GM23338 (cell line): ENCODE measurements around the gene MAP4K3. TPM values are rescaled to one million over a fixed set of nuclear protein-coding genes. Genes with fewer than 3 reads are reported as not detected.

Experiments used
- ATAC-seq: fragments of 200-7000 bp; cut with Tn5 transposase; 3 replicates; pipeline ENCODE4 v1.9.1; 2020
- DNase-seq: peaks from one replicate; pipeline ENCODE4 v3.0.0-alpha.2; 2015; ENCODE audit warnings: low spot score
- H2AFZ ChIP-seq: fragments of 200-600 bp; sonication (generic); 2 replicates; pipeline ENCODE4 v1.8.0; 2016; ENCODE audit warnings: antibody characterized with exemption, mild to moderate bottlenecking, moderate library complexity
- H3F3A ChIP-seq: fragments of 200-600 bp; sonication (generic); replicated peaks from 2 replicates; pipeline ENCODE4 v1.8.0; 2017; ENCODE audit warnings: antibody characterized with exemption, mixed run types, low read depth
- H3K27ac ChIP-seq: fragments of 200-600 bp; sonication (generic); 2 replicates; pipeline ENCODE4 v1.6.1; 2016; ENCODE audit warnings: low read depth
- H3K27me3 ChIP-seq: fragments of 200-600 bp; sonication (generic); 2 replicates; pipeline ENCODE4 v1.8.0; 2016; ENCODE audit warnings: mild to moderate bottlenecking, mixed run types, moderate library complexity; ENCODE audit not compliant: insufficient read depth
- H3K36me3 ChIP-seq: fragments of 200-600 bp; sonication (generic); 2 replicates; pipeline ENCODE4 v1.8.0; 2016; ENCODE audit warnings: mild to moderate bottlenecking; ENCODE audit not compliant: insufficient read depth
- H3K4me1 ChIP-seq: fragments of 200-600 bp; sonication (generic); 2 replicates; pipeline ENCODE4 v1.8.0; 2016; ENCODE audit warnings: mild to moderate bottlenecking, moderate library complexity; ENCODE audit not compliant: insufficient read depth
- H3K4me2 ChIP-seq: fragments of 200-600 bp; sonication (generic); 2 replicates; pipeline ENCODE4 v1.7.1; 2017; ENCODE audit warnings: mixed run types
- H3K4me3 ChIP-seq: fragments of 200-600 bp; sonication (generic); 2 replicates; pipeline ENCODE4 v1.6.1; 2016; ENCODE audit warnings: mixed run types
- H3K79me2 ChIP-seq: fragments of 200-600 bp; sonication (generic); replicated peaks from 2 replicates; pipeline ENCODE4 v1.8.0; 2017; ENCODE audit warnings: mild to moderate bottlenecking; ENCODE audit not compliant: insufficient read depth
- H3K9me2 ChIP-seq: fragments of 200-600 bp; sonication (generic); 2 replicates; pipeline ENCODE4 v1.8.0; 2017; ENCODE audit not compliant: insufficient read depth
- H4K20me1 ChIP-seq: fragments of 200-600 bp; sonication (generic); replicated peaks from 2 replicates; pipeline ENCODE4 v1.8.0; 2017; ENCODE audit warnings: mild to moderate bottlenecking; ENCODE audit not compliant: insufficient read depth
- H3K27ac Mint-ChIP-seq: 2 replicates; pipeline ENCODE4 v1.8.0; 2020; ENCODE audit warnings: inconsistent platforms, mild to moderate bottlenecking, moderate library complexity, mixed read lengths
- H3K27me3 Mint-ChIP-seq: 3 replicates; pipeline ENCODE4 v1.8.0; 2022; ENCODE audit warnings: low read depth, mild to moderate bottlenecking, moderate library complexity, mixed read lengths, inconsistent platforms; ENCODE audit not compliant: insufficient read depth, poor library complexity
- H3K36me3 Mint-ChIP-seq: 3 replicates; pipeline ENCODE4 v1.8.0; 2021; ENCODE audit warnings: low read depth, mild to moderate bottlenecking, inconsistent platforms, moderate library complexity, mixed read lengths
- H3K4me1 Mint-ChIP-seq: 3 replicates; pipeline ENCODE4 v1.8.0; 2020; ENCODE audit warnings: mild to moderate bottlenecking, inconsistent platforms, mixed read lengths
- H3K4me3 Mint-ChIP-seq: 3 replicates; pipeline ENCODE4 v1.8.0; 2021; ENCODE audit warnings: moderate library complexity, mild to moderate bottlenecking, inconsistent platforms, mixed read lengths
- H3K9me3 Mint-ChIP-seq: 3 replicates; pipeline ENCODE4 v1.8.0; 2020; ENCODE audit warnings: moderate library complexity, mild to moderate bottlenecking, inconsistent platforms, mixed read lengths
- CREB1 ChIP-seq: fragments of 250-450 bp; sonication (Bioruptor Pico); IDR thresholded peaks from 2 replicates; pipeline ENCODE4 v1.5.0; 2020; ENCODE audit warnings: low read depth, mild to moderate bottlenecking, moderate library complexity
- JUNB ChIP-seq: IDR thresholded peaks from one replicate; pipeline ENCODE4 v1.6.1; 2016; ENCODE audit warnings: antibody characterized with exemption; ENCODE audit not compliant: unreplicated experiment
- NANOG ChIP-seq: IDR thresholded peaks from 2 replicates; pipeline ENCODE4 v1.6.1; 2016; ENCODE audit warnings: antibody characterized with exemption, borderline replicate concordance
- STAT1 ChIP-seq: IDR thresholded peaks from one replicate; pipeline ENCODE4 v1.6.1; 2016; ENCODE audit warnings: antibody characterized with exemption; ENCODE audit not compliant: unreplicated experiment
- ZNF114 ChIP-seq: fragments of 250-450 bp; sonication (Bioruptor Pico); IDR thresholded peaks from 2 replicates; pipeline ENCODE4 v1.5.0; 2020; ENCODE audit warnings: mild to moderate bottlenecking, moderate library complexity
- polyA plus RNA-seq: library from polyadenylated mRNA; unstranded; fragments of >200 nt; fragmentation: Nextera tagmentation; extraction: Ambion mirVana; gene quantifications from 2 replicates; pipeline ENCODE4 v1.2.1, GENCODE V29; 2016
- total RNA-seq: library from RNA; depleted of rRNA; stranded (reverse); fragments of >200 nt; shearing (Covaris generic); gene quantifications from 2 replicates; pipeline ENCODE4 v1.2.3, GENCODE V29; 2014
- TF ChIP-seq, protein P1 (sequence below): fragments of 250-450 bp; sonication (Bioruptor Pico); IDR thresholded peaks from 2 replicates; pipeline ENCODE4 v1.5.0; 2020; ENCODE audit warnings: mild to moderate bottlenecking, moderate library complexity
- TF ChIP-seq, protein P2 (sequence below), 2 experiments: fragments of 200-600 bp in 1 of 2; sonication (generic) in 1 of 2; conservative IDR thresholded peaks; 2 replicates each; pipeline versions ENCODE4 v1.5.1 to v1.6.1; 2016 to 2017; ENCODE audit warnings: antibody characterized with exemption in 2 of 2, low read depth in 2 of 2, mild to moderate bottlenecking in 2 of 2, moderate library complexity in 1 of 2
- TF ChIP-seq, protein P3 (sequence below): IDR thresholded peaks from 2 replicates; pipeline ENCODE4 v1.6.1; 2016; ENCODE audit warnings: antibody characterized with exemption
- TF ChIP-seq, protein P4 (sequence below): IDR thresholded peaks from one replicate; pipeline ENCODE4 v1.6.1; 2018; ENCODE audit warnings: antibody characterized with exemption; ENCODE audit not compliant: unreplicated experiment

MAP4K3 gene
- total and polyA plus RNA-seq, 2 experiments from 2014 or later: 33.0 to 90.7 TPM

DNA sequence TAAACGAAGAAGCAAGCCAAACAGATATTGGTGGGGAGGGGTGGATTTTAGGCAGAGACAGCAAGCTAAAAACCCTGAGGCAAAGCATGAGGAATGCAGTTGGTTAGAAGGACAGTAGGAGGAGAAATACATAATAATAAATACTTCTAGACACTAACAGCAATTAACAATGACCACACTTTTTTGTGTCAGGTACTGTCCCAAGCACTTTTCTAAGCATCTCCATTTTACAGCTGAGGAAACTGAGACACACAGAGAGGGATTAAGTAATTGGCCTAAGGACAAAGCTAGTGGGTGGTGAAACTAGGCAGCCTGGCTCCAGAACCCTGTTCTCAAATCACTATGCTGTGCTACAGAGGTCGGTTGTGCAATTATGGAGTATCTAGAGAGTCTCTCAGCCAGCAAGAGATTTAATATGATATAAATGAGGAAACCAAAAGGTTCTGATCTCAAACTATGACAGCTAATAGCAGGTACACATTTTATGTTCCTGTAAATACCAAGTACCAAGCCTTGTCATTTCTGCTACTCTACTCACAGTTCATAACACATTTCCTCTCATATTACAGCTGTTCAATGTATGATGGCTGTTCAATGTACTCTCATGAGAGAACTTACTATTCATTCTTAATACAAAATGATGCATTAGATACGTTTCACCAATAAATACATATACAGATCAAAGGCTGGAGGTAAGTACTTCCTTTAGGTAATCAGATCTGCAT lies 5.3 kb downstream of the MAP4K3 start:
- Histone ChIP-seq H2AFZ (no peak overlapping the region), H3K4me1 (peaks cover 80% of the 10 kb centered on the region), H3K36me3 (no peaks in the 10 kb centered on the region), H3K27me3 (no peaks in the 10 kb centered on the region), H3F3A (no peaks in the 10 kb centered on the region; the same call in 1 of the 2 replicates), H3K27ac (no peak overlapping the region), H4K20me1 (peaks cover 47% of the 10 kb centered on the region), H3K4me2 (peak overlapping the region; percentile 94), H3K4me3 (peak overlapping the region; percentile 15; the same call in 1 of the 2 replicates), H3K9me2 (no peaks in the 10 kb centered on the region), H3K79me2 (peaks cover 100% of the 10 kb centered on the region)
- Mint-ChIP-seq H3K27ac (no peak overlapping the region), H3K4me3 (peak overlapping the region; percentile 40; the same call in 2 of the 3 replicates), H3K9me3 (no peaks in the 10 kb centered on the region), H3K27me3 (peaks cover 1% of the 10 kb centered on the region), H3K36me3 (peaks cover 3% of the 10 kb centered on the region; the same call in 1 of the 3 replicates), H3K4me1 (peaks cover 75% of the 10 kb centered on the region)
- TF ChIP-seq JUNB: no peak
- TF ChIP-seq ZNF114: no peak
- TF ChIP-seq NANOG: no peak
- TF ChIP-seq, protein P1, sequence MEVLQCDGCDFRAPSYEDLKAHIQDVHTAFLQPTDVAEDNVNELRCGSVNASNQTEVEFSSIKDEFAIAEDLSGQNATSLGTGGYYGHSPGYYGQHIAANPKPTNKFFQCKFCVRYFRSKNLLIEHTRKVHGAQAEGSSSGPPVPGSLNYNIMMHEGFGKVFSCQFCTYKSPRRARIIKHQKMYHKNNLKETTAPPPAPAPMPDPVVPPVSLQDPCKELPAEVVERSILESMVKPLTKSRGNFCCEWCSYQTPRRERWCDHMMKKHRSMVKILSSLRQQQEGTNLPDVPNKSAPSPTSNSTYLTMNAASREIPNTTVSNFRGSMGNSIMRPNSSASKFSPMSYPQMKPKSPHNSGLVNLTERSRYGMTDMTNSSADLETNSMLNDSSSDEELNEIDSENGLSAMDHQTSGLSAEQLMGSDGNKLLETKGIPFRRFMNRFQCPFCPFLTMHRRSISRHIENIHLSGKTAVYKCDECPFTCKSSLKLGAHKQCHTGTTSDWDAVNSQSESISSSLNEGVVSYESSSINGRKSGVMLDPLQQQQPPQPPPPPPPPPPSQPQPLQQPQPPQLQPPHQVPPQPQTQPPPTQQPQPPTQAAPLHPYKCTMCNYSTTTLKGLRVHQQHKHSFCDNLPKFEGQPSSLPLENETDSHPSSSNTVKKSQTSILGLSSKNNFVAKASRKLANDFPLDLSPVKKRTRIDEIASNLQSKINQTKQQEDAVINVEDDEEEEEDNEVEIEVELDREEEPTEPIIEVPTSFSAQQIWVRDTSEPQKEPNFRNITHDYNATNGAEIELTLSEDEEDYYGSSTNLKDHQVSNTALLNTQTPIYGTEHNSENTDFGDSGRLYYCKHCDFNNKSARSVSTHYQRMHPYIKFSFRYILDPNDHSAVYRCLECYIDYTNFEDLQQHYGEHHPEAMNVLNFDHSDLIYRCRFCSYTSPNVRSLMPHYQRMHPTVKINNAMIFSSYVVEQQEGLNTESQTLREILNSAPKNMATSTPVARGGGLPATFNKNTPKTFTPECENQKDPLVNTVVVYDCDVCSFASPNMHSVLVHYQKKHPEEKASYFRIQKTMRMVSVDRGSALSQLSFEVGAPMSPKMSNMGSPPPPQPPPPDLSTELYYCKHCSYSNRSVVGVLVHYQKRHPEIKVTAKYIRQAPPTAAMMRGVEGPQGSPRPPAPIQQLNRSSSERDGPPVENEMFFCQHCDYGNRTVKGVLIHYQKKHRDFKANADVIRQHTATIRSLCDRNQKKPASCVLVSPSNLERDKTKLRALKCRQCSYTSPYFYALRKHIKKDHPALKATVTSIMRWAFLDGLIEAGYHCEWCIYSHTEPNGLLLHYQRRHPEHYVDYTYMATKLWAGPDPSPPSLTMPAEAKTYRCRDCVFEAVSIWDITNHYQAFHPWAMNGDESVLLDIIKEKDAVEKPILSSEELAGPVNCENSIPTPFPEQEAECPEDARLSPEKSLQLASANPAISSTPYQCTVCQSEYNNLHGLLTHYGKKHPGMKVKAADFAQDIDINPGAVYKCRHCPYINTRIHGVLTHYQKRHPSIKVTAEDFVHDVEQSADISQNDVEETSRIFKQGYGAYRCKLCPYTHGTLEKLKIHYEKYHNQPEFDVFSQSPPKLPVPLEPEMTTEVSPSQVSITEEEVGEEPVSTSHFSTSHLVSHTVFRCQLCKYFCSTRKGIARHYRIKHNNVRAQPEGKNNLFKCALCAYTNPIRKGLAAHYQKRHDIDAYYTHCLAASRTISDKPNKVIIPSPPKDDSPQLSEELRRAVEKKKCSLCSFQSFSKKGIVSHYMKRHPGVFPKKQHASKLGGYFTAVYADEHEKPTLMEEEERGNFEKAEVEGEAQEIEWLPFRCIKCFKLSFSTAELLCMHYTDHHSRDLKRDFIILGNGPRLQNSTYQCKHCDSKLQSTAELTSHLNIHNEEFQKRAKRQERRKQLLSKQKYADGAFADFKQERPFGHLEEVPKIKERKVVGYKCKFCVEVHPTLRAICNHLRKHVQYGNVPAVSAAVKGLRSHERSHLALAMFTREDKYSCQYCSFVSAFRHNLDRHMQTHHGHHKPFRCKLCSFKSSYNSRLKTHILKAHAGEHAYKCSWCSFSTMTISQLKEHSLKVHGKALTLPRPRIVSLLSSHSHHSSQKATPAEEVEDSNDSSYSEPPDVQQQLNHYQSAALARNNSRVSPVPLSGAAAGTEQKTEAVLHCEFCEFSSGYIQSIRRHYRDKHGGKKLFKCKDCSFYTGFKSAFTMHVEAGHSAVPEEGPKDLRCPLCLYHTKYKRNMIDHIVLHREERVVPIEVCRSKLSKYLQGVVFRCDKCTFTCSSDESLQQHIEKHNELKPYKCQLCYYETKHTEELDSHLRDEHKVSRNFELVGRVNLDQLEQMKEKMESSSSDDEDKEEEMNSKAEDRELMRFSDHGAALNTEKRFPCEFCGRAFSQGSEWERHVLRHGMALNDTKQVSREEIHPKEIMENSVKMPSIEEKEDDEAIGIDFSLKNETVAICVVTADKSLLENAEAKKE (CRISPR knock-in tag): no peak
- TF ChIP-seq, protein P2, sequence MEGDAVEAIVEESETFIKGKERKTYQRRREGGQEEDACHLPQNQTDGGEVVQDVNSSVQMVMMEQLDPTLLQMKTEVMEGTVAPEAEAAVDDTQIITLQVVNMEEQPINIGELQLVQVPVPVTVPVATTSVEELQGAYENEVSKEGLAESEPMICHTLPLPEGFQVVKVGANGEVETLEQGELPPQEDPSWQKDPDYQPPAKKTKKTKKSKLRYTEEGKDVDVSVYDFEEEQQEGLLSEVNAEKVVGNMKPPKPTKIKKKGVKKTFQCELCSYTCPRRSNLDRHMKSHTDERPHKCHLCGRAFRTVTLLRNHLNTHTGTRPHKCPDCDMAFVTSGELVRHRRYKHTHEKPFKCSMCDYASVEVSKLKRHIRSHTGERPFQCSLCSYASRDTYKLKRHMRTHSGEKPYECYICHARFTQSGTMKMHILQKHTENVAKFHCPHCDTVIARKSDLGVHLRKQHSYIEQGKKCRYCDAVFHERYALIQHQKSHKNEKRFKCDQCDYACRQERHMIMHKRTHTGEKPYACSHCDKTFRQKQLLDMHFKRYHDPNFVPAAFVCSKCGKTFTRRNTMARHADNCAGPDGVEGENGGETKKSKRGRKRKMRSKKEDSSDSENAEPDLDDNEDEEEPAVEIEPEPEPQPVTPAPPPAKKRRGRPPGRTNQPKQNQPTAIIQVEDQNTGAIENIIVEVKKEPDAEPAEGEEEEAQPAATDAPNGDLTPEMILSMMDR (conservative IDR thresholded peaks at IDR 0.05; ENCODE audit: low read depth in 2 of 2): no peak
- TF ChIP-seq, protein P3, sequence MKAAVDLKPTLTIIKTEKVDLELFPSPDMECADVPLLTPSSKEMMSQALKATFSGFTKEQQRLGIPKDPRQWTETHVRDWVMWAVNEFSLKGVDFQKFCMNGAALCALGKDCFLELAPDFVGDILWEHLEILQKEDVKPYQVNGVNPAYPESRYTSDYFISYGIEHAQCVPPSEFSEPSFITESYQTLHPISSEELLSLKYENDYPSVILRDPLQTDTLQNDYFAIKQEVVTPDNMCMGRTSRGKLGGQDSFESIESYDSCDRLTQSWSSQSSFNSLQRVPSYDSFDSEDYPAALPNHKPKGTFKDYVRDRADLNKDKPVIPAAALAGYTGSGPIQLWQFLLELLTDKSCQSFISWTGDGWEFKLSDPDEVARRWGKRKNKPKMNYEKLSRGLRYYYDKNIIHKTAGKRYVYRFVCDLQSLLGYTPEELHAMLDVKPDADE: no peak
- TF ChIP-seq, protein P4, sequence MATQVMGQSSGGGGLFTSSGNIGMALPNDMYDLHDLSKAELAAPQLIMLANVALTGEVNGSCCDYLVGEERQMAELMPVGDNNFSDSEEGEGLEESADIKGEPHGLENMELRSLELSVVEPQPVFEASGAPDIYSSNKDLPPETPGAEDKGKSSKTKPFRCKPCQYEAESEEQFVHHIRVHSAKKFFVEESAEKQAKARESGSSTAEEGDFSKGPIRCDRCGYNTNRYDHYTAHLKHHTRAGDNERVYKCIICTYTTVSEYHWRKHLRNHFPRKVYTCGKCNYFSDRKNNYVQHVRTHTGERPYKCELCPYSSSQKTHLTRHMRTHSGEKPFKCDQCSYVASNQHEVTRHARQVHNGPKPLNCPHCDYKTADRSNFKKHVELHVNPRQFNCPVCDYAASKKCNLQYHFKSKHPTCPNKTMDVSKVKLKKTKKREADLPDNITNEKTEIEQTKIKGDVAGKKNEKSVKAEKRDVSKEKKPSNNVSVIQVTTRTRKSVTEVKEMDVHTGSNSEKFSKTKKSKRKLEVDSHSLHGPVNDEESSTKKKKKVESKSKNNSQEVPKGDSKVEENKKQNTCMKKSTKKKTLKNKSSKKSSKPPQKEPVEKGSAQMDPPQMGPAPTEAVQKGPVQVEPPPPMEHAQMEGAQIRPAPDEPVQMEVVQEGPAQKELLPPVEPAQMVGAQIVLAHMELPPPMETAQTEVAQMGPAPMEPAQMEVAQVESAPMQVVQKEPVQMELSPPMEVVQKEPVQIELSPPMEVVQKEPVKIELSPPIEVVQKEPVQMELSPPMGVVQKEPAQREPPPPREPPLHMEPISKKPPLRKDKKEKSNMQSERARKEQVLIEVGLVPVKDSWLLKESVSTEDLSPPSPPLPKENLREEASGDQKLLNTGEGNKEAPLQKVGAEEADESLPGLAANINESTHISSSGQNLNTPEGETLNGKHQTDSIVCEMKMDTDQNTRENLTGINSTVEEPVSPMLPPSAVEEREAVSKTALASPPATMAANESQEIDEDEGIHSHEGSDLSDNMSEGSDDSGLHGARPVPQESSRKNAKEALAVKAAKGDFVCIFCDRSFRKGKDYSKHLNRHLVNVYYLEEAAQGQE: no peak
- TF ChIP-seq CREB1 (CRISPR knock-in tag): no peak
- TF ChIP-seq STAT1: no peak
- ATAC-seq (peak; percentile 17; the same call in 2 of the 3 replicates), DNase-seq (peak; percentile 49)
